MG63 (cell line): ENCODE data around the gene MRPS2. TPM values are rescaled to one million over a fixed set of nuclear protein-coding genes. Genes with fewer than 3 reads are reported as not detected.
"Not testable (repeated sequence)": the region's sequence is repeated elsewhere in the genome, so short reads cannot be mapped to it uniquely, and the experiment has no call there.

Experiments
- DNase-seq: peaks from one replicate; pipeline ENCODE4 v3.0.0-alpha.2; 2020
- H3K27me3 ChIP-seq: fragments of 250-450 bp; sonication (Bioruptor Pico); 2 replicates; pipeline ENCODE4 v1.5.1; 2020; ENCODE audit warnings: mild to moderate bottlenecking, moderate library complexity
- H3K36me3 ChIP-seq: fragments of 250-450 bp; sonication (Bioruptor Pico); 2 replicates; pipeline ENCODE4 v1.5.1; 2020; ENCODE audit warnings: mild to moderate bottlenecking, moderate library complexity
- H3K4me3 ChIP-seq: fragments of 250-450 bp; sonication (Bioruptor Pico); 2 replicates; pipeline ENCODE4 v1.5.1; 2020; ENCODE audit warnings: mild to moderate bottlenecking, moderate library complexity
- H3K9me3 ChIP-seq: fragments of 250-450 bp; sonication (Bioruptor Pico); 2 replicates; pipeline ENCODE4 v1.5.1; 2020; ENCODE audit warnings: mild to moderate bottlenecking, moderate library complexity
- total RNA-seq: library from RNA; depleted of rRNA; stranded (reverse); fragments of >200 nt; shearing (Covaris generic); gene quantifications from 2 replicates; pipeline ENCODE4 v1.2.3, GENCODE V29; 2014; ENCODE audit warnings: low replicate concordance

The MRPS2 gene
- total RNA-seq, 1 experiment from 2014 or later: 24.1 TPM

DNA sequence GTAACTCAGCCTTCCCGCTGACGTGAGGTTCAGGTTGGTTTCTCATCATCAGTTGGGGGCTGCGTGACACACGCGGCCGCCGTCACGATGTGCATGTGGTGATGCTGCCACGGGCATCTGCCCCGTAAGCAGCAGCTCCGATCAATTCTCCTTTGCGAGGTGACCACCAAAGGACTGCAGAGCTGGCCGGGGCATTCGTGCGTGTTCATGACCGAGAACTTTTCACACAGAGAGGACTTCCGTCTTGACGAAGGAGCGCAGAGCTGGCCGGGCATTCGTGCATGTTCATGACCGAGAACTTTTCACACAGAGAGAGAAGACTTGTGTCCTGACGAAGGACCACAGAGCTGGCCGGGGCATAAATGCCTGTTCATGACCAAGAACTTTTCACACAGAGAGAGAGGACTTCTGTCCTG lies 16.9 kb downstream of the MRPS2 start:
- Histone ChIP-seq H3K36me3 (no peaks in the 10 kb centered on the region), H3K27me3 (no peaks in the 10 kb centered on the region), H3K4me3 (no peak overlapping the region), H3K9me3 (no peaks in the 10 kb centered on the region)
- DNase-seq: no peak

GRCh38 chr9:135519179-135519971 lies 18.9 kb downstream of the MRPS2 start:
- H3K9me3 ChIP-seq: no peaks in the 10 kb centered on the region
- DNase-seq: no peak
- H3K27me3 ChIP-seq: no peaks in the 10 kb centered on the region
- H3K36me3 ChIP-seq: no peaks in the 10 kb centered on the region
- H3K4me3 ChIP-seq: no peak overlapping the region

DNA sequence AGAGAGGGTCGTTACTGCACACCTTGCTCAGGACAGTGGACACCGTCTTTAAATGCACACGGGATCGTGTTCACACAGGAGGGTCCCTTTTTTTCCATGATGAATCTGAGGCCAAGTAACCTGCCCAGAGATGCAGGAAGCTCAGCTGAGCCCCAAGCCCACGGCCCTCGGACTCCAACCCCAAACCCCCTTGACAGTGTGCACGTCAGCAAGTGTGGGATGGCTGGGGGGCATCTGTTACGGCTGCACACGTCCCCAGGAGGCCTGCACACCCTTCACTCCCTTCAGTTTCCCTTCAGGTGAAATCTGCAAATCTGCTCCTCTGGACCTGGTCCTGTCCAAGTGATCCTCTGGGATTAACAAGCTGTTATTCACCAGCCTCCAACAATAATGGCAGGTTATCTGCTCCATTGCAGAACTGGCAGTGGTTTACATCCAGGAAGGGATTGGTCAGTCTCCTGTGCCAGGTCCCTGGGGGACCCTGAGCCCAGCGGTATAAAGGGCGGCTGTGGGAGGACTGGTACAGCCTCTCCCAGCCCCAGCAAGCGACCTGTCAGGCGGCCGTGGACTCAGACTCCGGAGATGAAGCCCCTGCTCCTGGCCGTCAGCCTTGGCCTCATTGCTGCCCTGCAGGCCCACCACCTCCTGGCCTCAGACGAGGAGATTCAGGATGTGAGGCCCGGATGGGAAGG lies 20.6 kb downstream of the MRPS2 start, which contains the start of gene LCN1:
Gene LCN1 (plus strand): TSS at position 525 of the 692 bp plus-strand sequence. CDS start 58 bp downstream, at position 583.
- H3K4me3 ChIP-seq: no peak within 1 kb of the TSS
- DNase-seq: no peak

DNA sequence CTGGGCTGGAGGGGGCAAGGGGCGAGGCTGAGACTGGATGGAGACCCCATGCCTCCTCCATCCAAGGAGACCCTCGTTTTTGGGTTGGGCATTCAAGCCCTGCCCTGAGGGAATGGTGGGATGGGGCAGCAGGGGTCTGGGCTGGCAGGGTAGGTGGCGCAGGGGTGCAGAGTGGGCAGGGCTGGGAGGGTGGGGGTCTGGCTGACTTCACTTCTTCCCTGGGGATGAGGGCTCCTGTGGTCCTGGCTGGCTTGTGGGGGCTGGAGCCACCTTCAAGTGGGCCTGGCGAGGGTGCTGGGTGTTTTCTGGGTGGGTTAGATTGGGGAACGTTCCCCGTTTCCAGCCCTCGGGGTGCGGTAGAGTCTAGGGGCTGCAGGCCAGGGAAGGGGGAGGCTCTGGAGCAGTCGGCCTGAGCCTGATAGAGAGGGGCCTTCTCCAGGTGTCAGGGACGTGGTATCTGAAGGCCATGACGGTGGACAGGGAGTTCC lies 21.2 kb downstream of the MRPS2 start:
- Histone ChIP-seq H3K4me3 (no peak overlapping the region), H3K9me3 (no peaks in the 10 kb centered on the region), H3K27me3 (no peaks in the 10 kb centered on the region), H3K36me3 (no peaks in the 10 kb centered on the region)
- DNase-seq: no peak

More for the DNA sequence above, 20.6 kb downstream of the MRPS2 start, which contains the start of gene LCN1:
- H3K36me3 ChIP-seq: no peaks in the 10 kb centered on the region
- no peaks in the 10 kb centered on the region for H3K27me3 ChIP-seq
- no peaks in the 10 kb centered on the region for H3K9me3 ChIP-seq

DNA sequence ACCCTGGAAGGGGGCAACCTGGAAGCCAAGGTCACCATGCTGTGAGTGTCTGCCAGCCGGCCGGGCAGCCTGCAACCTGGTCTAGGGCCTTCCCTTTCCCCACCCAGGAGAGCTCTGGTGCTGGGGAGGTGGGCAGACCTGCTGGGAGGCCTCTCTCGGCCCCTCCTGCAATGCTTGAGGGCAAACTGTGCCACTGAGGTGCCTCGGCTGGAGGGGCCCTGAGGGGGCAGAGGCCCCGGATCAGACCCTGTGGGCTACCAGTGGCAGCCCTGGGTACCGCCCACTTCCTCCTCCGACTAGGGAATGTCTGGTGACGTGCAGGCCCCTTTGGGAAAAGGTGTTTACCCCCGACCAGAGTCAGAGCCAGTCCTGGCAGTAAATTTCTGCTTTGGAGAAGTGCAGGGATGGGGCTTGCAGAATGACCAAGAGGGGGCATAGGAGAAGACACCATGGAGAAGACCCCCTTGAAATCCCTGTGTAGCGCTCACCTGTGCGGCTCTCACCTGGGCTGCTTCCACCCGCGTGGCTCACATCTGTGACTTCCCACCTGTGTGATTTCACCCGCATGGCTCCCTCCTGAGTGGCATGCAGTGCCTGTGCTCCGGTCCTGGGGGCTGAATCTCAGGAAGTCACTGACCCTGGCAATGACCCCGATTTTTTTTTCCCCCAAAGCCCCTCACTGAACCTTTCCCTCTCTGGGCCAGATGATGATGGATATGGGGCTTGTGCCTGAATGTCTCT lies 21.8 kb downstream of the MRPS2 start:
- Histone ChIP-seq H3K36me3 (no peaks in the 10 kb centered on the region), H3K9me3 (no peaks in the 10 kb centered on the region), H3K27me3 (no peaks in the 10 kb centered on the region), H3K4me3 (no peak overlapping the region)
- DNase-seq: no peak

DNA sequence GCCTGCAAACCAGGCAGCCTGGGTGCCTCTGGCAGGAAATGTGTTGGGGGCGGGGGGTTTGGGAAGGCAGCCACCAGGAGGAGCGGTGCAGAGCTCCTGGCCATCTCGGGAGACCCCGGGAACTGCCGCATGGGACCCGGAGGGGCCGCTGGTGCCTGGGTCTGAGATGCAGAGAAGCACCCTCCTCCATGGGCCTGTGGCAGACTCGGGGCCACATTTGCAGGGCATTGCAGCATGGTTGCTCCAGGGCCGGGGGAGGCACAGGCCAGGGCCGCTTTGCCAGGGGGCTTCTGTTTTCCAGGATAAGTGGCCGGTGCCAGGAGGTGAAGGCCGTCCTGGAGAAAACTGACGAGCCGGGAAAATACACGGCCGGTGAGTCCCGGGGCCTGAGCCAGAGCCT lies 22.4 kb downstream of the MRPS2 start:
- Histone ChIP-seq H3K4me3 (no peak overlapping the region), H3K27me3 (no peaks in the 10 kb centered on the region), H3K9me3 (no peaks in the 10 kb centered on the region), H3K36me3 (no peaks in the 10 kb centered on the region)
- no peak for DNase-seq

DNA sequence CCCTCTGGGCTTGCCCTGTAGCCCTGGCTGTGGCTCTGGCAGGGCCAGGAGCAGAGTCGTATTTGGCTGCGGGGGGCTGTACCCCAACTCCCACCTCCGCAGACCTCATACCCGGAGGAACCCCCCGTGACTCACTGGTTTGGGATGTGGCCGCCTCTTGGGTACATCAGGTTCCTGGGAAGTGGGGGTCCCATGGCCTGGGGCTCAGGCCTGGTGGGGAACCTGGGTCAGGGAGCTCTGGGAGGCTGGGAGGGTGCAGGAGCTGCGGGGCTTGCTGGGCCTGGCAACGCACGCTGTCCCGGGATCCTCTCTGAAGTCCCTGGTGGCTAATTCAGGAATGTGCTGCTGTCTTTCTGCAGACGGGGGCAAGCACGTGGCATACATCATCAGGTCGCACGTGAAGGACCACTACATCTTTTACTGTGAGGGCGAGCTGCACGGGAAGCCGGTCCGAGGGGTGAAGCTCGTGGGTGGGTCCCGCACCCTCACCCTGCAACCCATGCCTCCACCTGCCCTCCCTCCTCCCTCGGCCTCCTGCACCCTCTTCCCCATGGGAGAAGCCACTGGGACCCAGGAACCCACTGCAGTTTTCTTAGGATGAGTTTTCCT lies 23.1 kb downstream of the MRPS2 start:
- DNase-seq: no peak
- H3K27me3 ChIP-seq: no peaks in the 10 kb centered on the region

GRCh38 chr9:135524130-135524861 lies 23.8 kb downstream of the MRPS2 start:
- Histone ChIP-seq H3K9me3 (no peaks in the 10 kb centered on the region), H3K27me3 (no peaks in the 10 kb centered on the region), H3K36me3 (no peaks in the 10 kb centered on the region), H3K4me3 (no peak overlapping the region)
- DNase-seq: no peak

More for the DNA sequence above, 23.1 kb downstream of the MRPS2 start:
- Histone ChIP-seq H3K9me3 (no peaks in the 10 kb centered on the region), H3K4me3 (no peak overlapping the region), H3K36me3 (no peaks in the 10 kb centered on the region)

DNA sequence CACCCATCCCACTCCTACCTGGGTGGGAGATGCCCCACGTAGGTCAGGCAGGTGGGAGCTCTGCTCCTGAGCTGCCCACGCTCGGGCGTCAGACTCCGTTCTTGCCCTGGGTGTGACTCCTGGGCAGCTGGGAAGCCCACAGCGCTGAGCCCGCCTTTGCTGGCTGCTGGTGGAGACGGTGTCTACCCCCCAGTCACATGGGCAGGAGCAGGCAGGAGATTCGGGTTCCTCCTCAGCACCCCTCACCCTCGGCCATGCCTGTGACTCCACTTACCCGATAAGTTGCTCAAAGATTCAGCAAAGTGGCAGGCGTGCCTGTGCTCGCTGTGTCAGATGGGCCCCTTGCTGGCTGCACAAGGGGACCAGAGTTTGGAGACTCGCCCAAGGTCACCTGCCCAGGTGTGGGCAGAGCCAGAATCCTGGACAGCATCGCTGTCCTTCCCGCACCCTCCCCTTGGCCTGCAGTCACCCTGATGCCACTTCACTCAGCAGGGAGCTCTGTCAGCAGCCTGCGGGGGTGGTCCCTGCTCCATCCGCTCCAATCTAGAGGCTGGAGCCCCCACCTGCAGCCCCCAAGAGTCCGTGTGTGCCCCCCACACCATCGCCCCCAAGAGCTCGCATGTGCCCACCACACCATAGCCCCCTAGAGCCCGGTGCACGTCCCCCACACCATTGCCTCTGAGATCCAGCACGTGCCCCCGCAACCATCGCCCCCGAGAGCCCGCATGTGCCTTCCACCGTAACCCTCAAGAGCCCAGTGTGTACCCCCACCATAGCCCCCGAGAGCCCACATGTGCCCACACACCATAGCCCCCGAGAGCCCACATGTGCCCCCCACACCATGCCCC lies 25.0 kb downstream of the MRPS2 start:
- Histone ChIP-seq H3K36me3 (no peaks in the 10 kb centered on the region), H3K4me3 (no peak overlapping the region), H3K9me3 (no peaks in the 10 kb centered on the region), H3K27me3 (no peaks in the 10 kb centered on the region)
- DNase-seq: no peak

GRCh38 chr9:135526089-135526729 lies 25.7 kb downstream of the MRPS2 start:
- Histone ChIP-seq H3K9me3 (no peaks in the 10 kb centered on the region), H3K36me3 (no peaks in the 10 kb centered on the region), H3K4me3 (no peak overlapping the region), H3K27me3 (no peaks in the 10 kb centered on the region)
- no peak for DNase-seq

GRCh38 chr9:135526730-135527571 lies 26.5 kb downstream of the MRPS2 start:
- H3K4me3 ChIP-seq: no peak overlapping the region
- H3K27me3 ChIP-seq: no peaks in the 10 kb centered on the region
- H3K9me3 ChIP-seq: no peaks in the 10 kb centered on the region
- no peaks in the 10 kb centered on the region for H3K36me3 ChIP-seq
- no peak for DNase-seq

- not testable (repeated sequence) for H3K36me3 ChIP-seq, H3K9me3 ChIP-seq, DNase-seq, H3K4me3 ChIP-seq, H3K27me3 ChIP-seq
These were observed 28.5 kb downstream of the MRPS2 start for GRCh38 chr9:135528842-135529435.

DNA sequence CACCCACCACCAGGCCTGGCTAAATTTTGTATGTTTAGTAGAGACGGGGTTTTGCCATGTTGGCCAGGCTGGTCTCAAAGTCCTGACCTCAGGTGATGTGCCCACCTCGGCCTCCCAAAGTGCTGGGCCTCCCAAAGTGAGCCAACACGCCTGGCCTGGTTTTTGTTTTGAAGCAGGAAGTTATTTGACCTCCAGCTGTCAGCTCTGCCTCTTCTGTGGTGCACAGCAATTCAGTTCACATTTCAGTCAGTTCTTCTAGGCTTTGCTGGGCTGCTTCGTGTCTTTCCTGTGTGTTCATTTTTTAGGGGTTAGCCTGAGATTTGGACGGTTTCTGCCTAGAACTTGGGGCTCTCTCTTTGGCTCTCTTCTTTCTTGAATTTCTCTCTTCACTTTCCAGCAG lies 29.7 kb downstream of the MRPS2 start:
- Histone ChIP-seq H3K9me3 (no peaks in the 10 kb centered on the region), H3K36me3 (no peaks in the 10 kb centered on the region), H3K27me3 (no peaks in the 10 kb centered on the region), H3K4me3 (no peak overlapping the region)
- DNase-seq: no peak

DNA sequence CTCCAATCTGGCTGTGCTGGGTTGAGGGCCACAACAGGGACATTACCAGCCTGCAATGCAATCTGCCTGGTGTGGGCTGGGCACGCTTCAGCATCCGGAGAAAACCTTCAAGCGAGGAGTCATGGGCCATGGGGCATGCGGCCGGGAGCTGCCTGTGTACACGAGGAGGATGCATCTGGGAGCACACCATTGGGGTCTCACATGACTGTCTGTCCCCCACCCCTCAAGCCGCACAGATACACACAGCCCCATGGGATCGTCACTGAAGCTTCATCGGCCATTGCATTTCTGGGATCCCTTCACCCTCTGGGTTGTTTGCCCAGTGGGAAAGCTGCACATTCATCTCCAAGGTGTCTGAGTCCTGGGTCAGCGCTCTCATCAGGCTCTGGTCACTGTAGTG lies 30.6 kb downstream of the MRPS2 start:
- Histone ChIP-seq H3K27me3 (no peaks in the 10 kb centered on the region), H3K4me3 (no peak overlapping the region), H3K9me3 (no peaks in the 10 kb centered on the region), H3K36me3 (no peaks in the 10 kb centered on the region)
- DNase-seq: no peak
